NCI-H2029 treated with DMSO at 0.1 percent for 48 hours (cell line): Measurements from ENCODE around the gene LDAH.
"Not testable (repeated sequence)": the region's sequence is repeated elsewhere in the genome, so short reads cannot be mapped to it uniquely, and the experiment has no call there.

Experiments used
- DNase-seq: peaks from one replicate; lab custom pipeline; 2025; lab: John Stamatoyannopoulos, UW

Gene LDAH

DNA sequence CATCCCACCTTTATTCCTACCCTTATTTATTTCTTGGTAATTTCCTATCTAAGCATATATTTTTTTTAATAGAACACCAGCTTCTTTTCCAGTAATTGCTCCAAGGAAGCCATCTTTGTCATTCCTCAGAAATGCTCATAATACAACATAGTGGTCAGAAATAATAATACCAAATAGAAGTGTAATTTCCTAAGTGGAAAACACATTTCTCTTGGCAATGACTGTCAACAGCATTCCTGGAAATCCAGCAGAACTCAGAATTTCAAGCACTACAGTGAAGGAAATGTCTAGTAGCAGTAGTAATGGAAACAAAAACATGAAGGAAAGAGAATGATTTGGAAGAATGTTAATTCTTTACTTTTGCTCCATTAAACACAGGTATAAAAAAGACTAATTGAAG is 99.4 kb downstream of the LDAH start:
- DNase-seq: no peak

DNA sequence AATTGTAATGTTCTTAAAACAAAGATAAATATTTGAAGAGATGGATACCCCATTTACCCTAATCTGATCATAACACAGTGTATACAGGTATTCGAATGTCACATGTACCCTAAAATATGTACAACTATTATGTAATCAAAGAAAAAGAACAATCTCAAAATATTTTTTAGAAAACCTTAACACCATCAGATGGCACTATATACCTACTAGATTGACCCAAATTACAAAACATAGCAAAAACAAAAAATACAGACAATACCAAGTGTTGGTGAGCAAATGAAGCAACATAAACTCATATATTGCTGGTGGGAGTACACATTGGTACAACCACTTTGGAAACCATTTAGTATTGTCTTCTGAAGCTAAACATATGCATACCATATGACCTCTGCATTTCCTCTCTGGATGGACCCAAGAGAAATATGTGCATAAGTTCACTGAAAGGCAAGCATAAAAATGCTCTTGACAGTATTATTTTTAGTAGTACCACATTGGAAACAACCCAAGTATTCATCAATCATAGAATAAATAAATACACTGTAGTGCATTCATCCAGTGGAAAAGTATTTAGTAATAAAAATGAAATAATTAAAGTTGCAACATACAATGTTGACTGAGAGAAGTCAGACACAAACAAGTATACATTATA is 100.2 kb downstream of the LDAH start:
- no peak for DNase-seq

DNA sequence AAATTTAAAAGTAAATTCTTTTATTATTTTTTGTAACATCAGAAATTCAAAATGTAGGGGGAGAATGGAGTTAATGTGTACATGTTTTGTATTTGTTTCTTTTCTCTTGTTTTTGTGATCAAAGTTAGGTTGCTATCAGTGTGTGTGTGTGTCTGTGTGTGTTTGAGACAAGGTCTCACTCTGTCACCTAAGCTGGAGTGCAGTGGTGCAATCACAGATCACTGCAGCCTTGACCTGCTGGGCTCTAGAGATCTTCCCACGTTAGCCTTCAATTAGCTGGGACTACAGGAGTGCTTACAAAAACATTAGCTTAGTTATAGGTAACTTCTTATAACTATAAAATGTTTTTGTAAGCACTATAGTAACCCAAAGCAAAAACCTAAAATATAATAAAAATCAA is 105.3 kb downstream of the LDAH start:
- DNase-seq: no peak

DNA sequence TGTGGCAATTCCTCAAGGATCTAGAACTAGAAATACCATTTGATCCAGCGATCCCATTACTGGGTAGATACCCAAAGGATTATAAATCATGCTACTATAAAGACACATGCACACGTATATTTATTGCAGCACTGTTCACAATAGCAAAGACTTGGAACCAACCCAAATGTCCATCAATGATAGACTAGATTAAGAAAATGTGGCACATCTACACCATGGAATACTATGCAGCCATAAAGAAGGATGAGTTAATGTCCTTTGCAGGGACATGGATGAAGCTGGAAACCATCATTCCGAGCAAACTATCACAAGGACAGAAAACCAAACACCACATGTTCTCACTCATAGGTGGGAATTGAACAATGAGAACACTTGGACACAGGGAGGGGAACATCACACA is 106.7 kb downstream of the LDAH start:
- DNase-seq: not testable (repeated sequence)

DNA sequence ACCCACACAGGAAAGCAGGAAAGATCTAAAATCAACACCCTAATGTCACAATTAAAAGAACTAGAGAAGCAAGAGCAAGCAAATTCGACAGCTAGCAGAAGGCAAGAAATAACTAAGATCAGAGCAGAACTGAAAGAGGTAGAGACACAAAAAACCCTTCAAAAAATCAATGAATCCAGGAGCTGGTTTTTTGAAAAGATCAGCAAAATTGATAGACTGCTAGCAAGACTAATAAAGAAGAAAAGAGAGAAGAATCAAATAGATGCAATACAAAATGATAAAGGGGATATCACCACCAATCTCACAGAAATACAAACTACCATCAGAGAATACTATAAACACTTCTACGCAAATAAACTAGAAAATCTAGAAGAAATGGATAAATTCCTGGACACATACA is 108.5 kb downstream of the LDAH start:
- not testable (repeated sequence) for DNase-seq

DNA sequence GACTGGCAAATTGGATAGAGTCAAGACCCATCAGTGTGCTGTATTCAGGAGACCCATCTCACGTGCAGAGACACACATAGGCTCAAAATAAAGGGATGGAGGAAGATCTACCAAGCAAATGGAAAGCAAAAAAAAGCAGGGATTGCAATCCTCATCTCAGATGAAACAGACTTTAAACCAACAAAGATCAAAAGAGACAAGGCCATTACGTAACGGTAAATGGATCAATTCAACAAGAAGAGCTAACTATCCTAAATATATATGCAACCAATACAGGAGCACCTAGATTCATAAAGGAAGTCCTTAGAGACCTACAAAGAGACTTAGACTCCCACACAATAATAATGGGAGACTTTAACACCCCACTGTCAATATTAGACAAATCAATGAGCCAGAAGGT is 109.3 kb downstream of the LDAH start:
- not testable (repeated sequence) for DNase-seq

DNA sequence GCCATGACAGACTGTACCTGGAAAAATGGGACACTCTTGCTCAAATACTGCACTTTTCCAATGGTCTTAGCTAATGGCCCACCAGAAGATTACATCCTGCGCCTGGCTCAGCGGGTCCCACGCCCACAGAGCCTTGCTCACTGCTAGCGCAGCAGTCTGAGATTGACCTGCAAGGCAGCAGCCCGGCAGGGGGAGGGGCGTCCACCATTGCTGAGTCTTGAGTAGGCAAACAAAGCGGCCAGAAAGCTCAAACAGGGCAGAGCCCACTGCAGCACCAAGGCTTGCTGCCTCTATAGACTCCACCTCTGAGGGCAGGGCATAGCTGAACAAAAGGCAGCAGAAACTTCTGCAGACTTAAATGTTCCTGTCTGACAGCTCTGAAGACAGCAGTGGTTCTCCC is 111.3 kb downstream of the LDAH start:
- not testable (repeated sequence) for DNase-seq

DNA sequence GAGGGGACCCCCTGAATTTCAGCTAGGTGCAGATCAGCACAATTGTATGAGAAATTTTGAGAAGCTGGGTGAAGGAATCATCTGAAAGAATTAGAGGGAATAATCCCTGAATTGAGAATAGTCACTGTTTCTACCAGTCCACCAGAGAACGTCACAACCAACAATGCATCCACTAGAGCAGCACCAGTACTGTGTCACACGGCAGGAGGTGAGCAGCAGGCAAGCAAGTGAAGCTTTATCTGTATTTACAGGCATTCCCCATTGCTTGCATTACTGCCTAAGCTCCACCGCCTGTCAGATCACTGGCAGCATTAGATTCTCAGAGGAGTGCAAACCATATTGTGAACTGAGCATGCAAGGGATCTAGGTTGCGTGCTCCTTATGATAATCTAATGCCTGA is 115.3 kb downstream of the LDAH start:
- no peak for DNase-seq

DNA sequence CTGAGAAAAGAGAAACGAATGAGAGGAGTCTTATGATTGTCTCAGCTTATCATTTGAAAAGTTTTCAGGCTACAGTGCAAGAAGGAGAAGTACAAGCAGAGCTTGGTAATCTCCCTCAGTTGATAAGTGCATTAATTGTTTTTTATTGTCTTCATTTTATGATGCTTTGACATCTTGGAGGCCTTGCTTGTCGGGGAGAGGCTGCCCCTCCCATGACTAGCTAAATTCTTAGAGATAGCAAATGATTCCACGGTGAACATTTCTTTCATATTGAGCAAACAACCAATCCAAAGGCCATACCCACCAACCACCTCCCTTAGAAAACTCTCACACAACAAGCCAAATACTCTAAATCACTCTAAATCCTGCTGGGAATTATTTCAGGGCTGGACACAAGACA is 116.1 kb downstream of the LDAH start:
- DNase-seq: no peak

DNA sequence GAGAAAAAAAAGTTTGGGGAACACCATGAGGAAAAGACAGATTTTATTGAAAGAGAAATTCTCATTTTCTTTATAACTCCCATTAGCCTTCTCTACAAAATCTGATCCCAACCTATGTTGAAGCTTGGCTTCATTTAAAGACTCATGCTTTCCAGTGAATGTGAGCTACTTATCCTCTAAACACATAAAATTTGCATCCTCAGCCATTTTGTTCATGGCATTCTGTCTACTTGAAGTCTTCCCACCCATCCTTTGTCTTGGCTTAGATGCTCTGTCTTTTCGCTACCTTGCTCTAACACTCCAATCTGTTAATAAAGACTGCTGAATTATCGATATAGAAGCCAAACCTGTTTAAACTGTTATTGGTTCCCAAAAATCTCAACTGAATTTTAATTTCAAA is 116.7 kb downstream of the LDAH start:
- no peak for DNase-seq

DNA sequence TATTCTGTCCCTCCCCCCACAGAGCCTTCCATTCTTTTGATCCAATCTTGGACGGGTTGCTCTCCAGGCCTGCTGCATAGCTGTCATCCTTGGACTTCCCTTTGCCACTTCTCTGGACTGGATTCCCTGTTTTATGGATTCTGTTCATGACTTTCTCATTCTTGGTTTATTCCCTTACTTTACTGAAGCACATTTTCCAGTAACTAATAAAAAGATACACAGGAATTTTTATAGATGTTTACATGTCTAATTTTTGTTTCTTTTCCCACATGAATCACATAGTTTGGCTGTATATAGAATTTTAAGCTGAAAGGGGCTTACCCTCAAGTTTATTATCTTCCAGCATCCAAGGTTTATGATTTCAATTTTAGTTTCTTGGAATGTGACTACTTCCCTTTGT is 118.0 kb downstream of the LDAH start:
- DNase-seq: no peak

DNA sequence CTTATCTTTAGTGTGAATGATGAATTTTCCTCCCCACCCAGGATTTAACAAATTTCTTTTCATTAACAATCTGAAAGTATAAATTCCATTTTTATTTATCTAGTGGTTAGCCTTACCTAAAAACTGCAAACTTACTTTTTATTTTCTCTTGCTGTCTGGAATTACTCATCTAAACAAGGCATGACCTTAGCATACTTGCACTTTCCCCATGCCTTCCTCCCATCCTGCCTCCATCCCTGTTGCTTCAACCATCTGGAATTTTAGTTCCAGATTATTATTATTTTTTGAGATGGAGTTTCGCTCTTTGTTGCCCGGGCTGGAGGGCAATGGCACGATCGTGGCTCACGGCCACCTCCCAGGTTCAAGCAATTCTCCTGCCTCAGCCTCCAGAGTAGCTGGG is 120.3 kb downstream of the LDAH start:
- DNase-seq: no peak

DNA sequence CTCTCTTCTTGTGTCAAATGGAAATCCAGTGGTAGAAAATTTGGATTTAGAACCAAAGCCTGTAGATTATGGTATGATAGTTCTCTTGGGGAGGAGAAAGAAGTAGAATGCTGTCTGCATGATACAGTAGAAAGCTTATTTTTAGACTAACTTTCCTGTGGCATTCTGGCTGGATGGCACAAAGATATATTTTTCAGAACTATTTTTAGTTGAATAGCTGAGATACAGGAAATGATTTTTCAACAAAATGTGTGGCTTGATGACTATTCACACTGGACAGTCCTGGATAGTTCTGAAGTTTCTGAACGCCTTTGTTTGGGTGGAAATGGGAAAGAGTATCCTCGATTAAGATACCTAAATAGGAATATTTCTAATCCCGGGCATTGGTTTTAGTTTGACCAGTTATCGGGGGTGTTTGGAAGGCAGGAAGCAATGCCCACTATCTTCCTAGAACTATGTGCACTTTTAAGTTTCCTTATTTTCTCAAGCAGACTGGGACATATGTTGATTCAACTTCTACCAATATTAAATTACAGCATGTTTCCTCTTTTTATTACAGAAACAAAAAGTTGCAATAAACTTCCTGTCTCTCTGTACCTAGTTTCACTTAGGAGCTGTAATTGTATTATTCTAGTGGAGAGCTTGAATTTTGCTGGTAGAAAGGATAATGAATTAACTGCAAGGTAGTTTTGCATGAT is 123.8 kb downstream of the LDAH start:
- no peak for DNase-seq

DNA sequence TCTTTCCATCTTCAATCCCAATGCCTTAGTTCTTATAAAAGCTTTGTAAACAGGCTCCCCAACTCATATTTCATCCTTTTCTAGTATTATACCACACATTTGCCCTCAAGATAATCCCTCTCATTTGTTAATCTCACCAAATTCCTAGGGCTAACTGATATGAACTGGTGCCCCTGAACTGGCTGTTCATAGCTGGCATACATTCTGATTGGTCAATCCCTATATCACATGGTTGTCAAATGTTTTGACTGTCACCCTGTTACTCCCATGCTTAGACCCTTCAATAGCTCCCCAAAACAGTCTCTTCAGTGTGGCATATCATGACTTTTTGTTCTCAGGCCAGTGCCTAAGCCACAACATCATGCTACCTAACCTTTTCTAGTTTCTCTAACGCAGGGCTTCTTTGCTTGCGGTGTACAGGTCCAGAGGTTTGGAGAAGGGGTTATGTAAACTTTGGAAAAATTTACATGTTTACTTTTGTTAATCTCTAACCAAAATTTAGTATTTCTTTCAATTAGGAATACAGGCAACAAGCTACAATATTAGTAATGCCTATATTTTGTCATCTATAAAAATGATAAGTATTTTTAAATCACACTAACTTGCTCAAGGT is 125.5 kb downstream of the LDAH start:
- no peak for DNase-seq

DNA sequence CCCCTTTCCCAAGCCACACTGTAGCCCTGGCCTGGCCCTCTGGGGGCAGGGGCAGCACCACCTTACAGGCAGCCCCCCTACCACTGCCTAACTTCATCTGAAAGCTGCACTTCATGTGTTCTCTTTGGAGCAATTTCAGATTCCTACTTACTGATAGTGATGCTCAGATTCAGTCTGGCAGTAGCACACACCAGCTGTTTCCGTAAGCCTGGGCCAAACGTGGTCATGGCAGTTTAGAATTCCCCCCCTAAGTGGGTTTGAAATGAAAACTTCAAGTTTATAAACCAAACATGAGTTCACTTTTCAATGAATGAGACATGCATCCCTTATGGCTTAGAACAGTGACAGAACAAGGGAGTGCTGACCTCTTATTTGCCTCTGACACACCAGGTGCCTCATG is 126.5 kb downstream of the LDAH start:
- DNase-seq: no peak

DNA sequence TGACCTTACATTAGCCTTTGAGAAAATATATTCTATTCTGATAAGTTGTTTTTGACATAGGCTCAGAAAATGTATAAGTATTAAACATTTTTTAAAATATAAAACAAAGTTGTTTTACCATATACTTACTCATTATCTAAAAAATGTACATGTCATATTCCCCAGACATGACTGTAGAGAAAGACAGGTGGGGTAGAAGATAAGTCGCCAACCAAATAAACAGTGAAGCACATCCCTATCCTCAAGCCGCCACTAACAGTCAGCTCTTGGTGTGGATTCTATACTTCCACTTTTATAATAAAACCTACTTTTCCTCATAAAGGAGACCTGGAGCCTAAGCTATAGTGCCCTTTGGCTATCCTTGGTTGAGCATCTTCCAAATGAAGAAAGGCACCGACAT is 129.6 kb downstream of the LDAH start:
- DNase-seq: no peak

DNA sequence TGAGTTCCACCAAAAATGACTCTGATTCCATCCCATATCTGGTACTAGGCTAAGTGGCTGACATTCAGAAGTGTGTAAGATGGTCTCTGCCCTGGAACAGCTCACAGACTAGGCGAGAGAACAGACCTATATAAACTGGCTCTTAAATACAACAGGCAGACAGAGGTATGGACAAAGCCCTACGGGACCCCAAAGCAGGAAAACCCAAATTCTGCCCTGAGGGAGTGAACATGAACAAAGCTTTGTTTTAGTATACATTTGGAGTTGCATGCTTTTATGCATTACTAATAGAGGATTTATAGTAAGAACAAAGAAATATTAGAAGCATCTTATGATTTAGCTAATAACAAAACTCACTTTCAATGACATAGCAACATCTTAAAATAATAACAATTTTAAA is 130.8 kb downstream of the LDAH start:
- DNase-seq: no peak

DNA sequence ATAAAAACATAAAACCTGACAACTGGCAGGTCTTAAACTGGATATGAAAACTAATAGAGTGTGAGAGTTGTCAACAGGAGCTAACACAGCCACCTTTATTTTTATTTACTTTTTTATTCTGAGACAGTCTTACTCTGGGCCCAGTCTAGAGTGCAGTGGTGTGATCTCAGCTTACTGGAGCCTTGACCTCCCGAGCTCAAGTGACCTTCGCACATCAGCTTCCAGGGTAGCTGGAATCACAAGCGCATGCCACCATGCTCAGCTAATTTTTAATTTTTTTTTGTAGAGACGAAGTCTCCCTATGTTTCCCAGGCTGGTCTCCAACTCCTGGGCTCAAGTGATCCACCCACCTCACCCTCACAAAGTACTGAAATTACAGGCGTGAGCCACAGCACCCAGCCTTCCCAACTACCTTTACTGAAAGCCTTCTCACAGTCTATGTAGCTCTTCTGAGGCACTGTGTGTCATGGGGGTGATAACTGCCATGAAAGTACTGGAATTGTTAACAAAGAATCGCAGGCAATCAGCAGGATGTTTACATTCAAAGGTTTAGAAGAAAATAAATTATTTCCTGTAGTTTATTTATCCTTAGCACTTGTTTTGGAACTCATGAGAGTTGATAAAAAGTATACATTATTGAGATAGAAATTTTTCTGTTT is 131.7 kb downstream of the LDAH start:
- no peak for DNase-seq

DNA sequence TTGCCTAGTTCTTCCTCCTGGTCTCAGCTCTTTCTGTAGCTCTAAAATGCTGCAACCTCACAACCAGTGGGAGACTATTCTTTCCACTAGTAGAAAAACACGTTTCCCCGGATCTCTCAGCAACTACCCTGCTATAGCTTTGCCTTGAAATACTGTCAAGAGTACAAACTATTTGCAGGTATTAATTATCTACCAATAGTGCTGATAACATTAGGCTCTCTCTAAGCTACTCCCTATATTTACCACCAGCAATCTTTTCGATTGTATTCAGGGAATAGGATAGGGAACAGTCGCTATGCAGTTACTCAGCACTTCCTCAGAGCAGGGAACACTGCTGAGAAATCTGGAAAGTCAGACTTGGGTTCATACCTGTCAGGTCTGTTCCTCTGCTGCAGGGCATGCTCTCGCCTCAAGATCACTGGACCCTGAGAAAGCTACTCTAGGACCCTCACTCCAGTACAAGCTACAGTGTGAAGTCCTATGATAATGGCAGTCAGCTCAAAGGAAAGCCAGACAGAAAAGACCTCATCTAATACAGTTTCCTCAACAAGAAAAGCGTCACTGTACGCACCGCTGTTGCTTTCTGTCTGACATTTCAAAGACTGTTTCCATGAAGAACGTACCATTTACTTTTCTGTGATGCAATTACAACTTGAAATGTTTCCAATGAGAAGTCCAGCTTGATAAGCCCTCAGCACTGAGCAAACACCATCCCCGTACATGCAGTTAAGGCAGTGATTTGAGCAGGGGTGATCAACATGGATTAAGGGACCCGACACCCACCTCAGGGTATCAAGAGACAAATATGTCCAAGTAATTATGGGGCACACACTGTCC is 133.3 kb downstream of the LDAH start:
- DNase-seq: no peak

DNA sequence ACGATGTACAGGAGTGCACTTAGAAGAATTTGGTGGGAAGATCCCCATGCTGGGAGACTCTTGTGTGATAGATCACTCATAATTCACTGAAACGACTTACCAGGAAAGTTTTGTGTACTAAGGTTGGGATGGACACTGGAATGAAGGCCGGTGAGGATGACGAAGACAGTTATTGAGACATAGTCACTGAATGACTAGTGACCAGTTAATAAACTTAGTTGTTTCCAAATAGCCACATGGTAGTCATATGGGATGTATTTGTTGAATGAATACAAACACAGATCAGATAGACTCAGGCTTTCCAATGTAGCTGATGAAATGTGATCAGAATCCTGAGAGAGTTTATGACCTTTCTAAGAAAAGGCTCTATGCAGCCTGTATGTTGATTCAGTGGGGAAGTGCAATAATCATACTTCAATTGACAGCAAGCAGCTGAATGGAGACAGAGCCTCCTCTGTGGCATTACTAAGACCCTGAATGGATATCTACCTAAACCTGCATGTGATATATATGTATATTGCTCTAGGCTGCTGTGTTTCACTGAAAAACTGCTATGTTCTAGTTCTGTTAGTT is 135.6 kb downstream of the LDAH start:
- DNase-seq: no peak

DNA sequence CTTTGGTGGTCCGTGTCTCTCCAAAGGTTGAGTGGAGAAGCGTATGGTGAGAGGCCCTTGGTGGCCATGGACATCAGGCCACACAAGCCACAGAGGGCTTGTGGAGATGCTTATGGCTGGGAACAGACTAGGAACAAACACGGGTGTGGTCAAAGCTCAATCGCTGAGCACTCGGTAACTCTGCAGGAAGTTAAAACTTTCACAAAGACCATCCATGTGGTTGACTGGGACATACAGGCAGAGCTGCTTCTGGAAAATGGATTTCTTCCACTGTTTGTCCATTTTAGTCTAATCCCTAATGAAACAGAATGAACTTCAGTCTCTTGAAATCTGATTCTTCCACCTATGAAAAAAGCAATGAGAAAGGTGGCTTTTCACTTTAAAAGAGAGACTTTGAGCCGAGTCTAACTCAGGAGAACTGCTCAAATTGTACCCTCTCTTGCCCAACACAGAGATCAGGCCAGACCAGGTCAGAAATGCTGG is 138.3 kb downstream of the LDAH start:
- DNase-seq: no peak
